ENCODE results near the gene HSPA12B.

HSPA12B gene

DNA sequence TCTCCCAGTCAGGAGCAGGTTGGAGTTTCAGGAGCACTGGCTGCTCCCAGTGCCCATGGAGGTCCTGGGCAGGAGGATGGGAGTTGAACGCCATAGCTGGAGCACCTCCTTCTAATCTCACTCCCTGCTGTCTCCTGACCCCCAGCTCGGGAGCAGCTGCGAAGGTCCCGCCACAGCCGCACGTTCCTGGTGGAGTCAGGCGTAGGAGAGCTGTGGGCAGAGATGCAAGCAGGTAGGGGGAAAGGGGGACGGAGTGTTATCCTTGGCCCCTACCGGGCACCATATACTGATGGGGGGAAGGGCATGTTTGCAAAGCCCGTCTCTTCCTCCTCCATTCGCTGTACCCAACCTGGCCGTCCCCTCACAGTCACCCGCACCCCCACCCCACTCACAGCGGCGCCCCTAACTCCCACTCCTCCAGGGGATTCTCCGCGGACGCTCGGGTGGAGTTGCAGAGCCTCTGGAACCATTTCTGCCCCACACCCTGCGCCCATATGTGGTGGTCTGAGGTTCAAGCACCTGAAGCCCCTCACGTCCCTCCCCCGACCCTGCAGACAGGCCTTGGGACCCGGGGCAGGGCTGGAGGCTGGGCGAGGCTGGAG, 16.7 kb downstream of the HSPA12B start:
- Histone ChIP-seq H3K4me3 (ENCODE audit: low read depth, low read length) (no peak overlapping the region), H3K27ac (ENCODE audit: extremely low read depth, low read depth, low read length) (no peak overlapping the region), H3K4me1 (ENCODE audit: control insufficient read depth, insufficient read depth, low read length) (peaks cover 4% of the 10 kb centered on the region; the same call in 1 of the 2 replicates), H3K36me3 (ENCODE audit: control insufficient read depth in 2 of 2, insufficient read depth in 1 of 2, low read length in 2 of 2) (peaks cover 0 to 16% of the 10 kb centered on the region in 2 experiments; a peak in 1 of 3 replicates), H3K9me3 (ENCODE audit: control insufficient read depth, insufficient read depth, low read depth, low read length) (no peaks in the 10 kb centered on the region)
- ChIA-PET POLR2A (no interaction called here), CTCF (interaction anchor here (0.5 to 9.8 kb wide), 16 partner anchors 8 to 356 kb away, joined by 3 to 133 read pairs (median 7); partner anchors contain the start of gene ADISSP)
- TF ChIP-seq GLIS1 (tag by site-specific recombination; IDR thresholded peaks at IDR 0.05) (no peak), ZNF843 (tag by site-specific recombination; IDR thresholded peaks at IDR 0.05) (no peak), ZNF266 (tag by site-specific recombination; IDR thresholded peaks at IDR 0.05; ENCODE audit: low read depth) (no peak), GFI1B (tag by site-specific recombination; IDR thresholded peaks at IDR 0.05) (no peak), ZNF341 (tag by site-specific recombination; IDR thresholded peaks at IDR 0.05; ENCODE audit: low read depth) (no peak), ZNF571 (tag by site-specific recombination; IDR thresholded peaks at IDR 0.05) (no peak), ZNF792 (tag by site-specific recombination; IDR thresholded peaks at IDR 0.05) (no peak)
- TF ChIP-seq, protein P1, sequence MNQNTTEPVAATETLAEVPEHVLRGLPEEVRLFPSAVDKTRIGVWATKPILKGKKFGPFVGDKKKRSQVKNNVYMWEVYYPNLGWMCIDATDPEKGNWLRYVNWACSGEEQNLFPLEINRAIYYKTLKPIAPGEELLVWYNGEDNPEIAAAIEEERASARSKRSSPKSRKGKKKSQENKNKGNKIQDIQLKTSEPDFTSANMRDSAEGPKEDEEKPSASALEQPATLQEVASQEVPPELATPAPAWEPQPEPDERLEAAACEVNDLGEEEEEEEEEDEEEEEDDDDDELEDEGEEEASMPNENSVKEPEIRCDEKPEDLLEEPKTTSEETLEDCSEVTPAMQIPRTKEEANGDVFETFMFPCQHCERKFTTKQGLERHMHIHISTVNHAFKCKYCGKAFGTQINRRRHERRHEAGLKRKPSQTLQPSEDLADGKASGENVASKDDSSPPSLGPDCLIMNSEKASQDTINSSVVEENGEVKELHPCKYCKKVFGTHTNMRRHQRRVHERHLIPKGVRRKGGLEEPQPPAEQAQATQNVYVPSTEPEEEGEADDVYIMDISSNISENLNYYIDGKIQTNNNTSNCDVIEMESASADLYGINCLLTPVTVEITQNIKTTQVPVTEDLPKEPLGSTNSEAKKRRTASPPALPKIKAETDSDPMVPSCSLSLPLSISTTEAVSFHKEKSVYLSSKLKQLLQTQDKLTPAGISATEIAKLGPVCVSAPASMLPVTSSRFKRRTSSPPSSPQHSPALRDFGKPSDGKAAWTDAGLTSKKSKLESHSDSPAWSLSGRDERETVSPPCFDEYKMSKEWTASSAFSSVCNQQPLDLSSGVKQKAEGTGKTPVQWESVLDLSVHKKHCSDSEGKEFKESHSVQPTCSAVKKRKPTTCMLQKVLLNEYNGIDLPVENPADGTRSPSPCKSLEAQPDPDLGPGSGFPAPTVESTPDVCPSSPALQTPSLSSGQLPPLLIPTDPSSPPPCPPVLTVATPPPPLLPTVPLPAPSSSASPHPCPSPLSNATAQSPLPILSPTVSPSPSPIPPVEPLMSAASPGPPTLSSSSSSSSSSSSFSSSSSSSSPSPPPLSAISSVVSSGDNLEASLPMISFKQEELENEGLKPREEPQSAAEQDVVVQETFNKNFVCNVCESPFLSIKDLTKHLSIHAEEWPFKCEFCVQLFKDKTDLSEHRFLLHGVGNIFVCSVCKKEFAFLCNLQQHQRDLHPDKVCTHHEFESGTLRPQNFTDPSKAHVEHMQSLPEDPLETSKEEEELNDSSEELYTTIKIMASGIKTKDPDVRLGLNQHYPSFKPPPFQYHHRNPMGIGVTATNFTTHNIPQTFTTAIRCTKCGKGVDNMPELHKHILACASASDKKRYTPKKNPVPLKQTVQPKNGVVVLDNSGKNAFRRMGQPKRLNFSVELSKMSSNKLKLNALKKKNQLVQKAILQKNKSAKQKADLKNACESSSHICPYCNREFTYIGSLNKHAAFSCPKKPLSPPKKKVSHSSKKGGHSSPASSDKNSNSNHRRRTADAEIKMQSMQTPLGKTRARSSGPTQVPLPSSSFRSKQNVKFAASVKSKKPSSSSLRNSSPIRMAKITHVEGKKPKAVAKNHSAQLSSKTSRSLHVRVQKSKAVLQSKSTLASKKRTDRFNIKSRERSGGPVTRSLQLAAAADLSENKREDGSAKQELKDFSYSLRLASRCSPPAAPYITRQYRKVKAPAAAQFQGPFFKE (tag by site-specific recombination; IDR thresholded peaks at IDR 0.05; ENCODE audit: borderline replicate concordance), result no peak

DNA sequence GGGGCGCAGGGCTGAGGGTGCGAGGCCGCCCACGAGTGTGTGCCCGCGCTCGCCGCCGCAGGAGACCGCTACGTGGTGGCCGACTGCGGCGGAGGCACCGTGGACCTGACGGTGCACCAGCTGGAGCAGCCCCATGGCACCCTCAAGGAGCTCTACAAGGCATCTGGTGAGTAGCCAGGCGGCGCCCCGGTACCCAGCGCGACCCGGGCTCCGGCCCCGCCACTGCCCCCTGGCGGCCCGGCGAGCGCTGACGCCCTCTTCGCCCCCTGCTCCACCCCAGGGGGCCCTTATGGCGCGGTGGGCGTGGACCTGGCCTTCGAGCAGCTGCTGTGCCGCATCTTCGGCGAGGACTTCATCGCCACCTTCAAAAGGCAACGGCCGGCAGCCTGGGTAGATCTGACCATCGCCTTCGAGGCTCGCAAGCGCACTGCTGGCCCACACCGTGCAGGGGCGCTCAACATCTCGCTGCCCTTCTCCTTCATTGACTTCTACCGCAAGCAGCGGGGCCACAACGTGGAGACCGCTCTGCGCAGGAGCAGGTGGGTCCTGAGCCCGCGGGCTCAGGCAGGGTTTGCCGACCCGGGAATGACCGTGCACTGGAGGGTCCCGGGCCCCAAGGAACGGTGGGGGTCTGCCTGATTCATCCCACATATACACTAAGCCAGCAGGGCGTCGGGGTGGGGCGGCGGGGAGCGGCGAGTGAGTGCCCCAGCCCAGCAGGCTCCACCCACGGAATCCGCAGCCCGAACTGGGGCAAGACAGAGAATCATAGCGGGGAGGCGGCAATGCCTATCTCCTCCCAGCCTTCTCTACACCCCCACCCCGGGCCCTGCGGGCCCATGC, 17.4 kb downstream of the HSPA12B start:
- no peak overlapping the region for H3K4me3 ChIP-seq (ENCODE audit: low read depth, low read length)
- H3K9me3 ChIP-seq (ENCODE audit: control insufficient read depth, insufficient read depth, low read depth, low read length), result no peaks in the 10 kb centered on the region
- TF ChIP-seq SCRT1 (tag by site-specific recombination; IDR thresholded peaks at IDR 0.05; ENCODE audit: borderline replicate concordance) (no peak), ZNF174 (tag by site-specific recombination; IDR thresholded peaks at IDR 0.05) (no peak), ZNF555 (tag by site-specific recombination; conservative IDR thresholded peaks at IDR 0.05) (no peak), RBAK (tag by site-specific recombination; IDR thresholded peaks at IDR 0.05) (no peak)
- ChIA-PET POLR2A (no interaction called here), CTCF (interaction anchor here (0.5 to 9.8 kb wide), 20 partner anchors 9 to 395 kb away, joined by 3 to 133 read pairs (median 6); partner anchors contain the start of genes ADISSP and AP5S1)
- H3K4me1 ChIP-seq (ENCODE audit: control insufficient read depth, insufficient read depth, low read length), result peaks cover 4% of the 10 kb centered on the region; the same call in 1 of the 2 replicates
- H3K36me3 ChIP-seq (ENCODE audit: control insufficient read depth in 2 of 2, insufficient read depth in 1 of 2, low read length in 2 of 2), result peaks cover 0 to 23% of the 10 kb centered on the region in 2 experiments; a peak in 1 of 3 replicates
- H3K27ac ChIP-seq (ENCODE audit: extremely low read depth, low read depth, low read length), result no peak overlapping the region

DNA sequence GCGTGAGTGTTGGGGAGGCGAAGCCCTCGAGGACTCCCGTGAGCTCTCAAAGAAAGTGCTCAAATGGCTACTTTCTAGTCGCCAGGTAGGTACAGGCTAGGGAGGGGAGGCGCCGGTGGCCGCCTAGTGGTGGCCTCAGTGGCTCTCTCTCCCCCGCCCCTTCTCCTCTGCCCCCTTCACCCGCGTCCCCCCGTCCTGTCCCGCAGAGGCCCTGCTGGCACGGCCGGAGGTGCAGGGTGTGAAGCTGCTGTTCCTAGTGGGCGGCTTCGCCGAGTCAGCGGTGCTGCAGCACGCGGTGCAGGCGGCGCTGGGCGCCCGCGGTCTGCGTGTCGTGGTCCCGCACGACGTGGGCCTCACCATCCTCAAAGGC, 18.8 kb downstream of the HSPA12B start:
- Histone ChIP-seq H3K27ac (ENCODE audit: extremely low read depth, low read depth, low read length) (no peak overlapping the region), H3K36me3 (ENCODE audit: control insufficient read depth in 2 of 2, insufficient read depth in 1 of 2, low read length in 2 of 2) (peaks cover 0 to 37% of the 10 kb centered on the region in 2 experiments; a peak in 1 of 3 replicates), H3K4me1 (ENCODE audit: control insufficient read depth, insufficient read depth, low read length) (peaks cover 4% of the 10 kb centered on the region; the same call in 1 of the 2 replicates), H3K4me3 (ENCODE audit: low read depth, low read length) (peak overlapping the region; percentile 30), H3K9me3 (ENCODE audit: control insufficient read depth, insufficient read depth, low read depth, low read length) (no peaks in the 10 kb centered on the region)
- ChIA-PET CTCF (interaction anchor here (0.6 to 9.8 kb wide), 15 partner anchors 11 to 238 kb away, joined by 3 to 133 read pairs (median 5); partner anchors contain the start of gene ADISSP), POLR2A (interaction anchor here (0.5 to 3.2 kb wide), 5 partner anchors 14 to 128 kb away, joined by 3 to 17 read pairs (median 4); partner anchors contain the start of genes ADISSP, AP5S1 and CDC25B)
- TF ChIP-seq ZNF626 (tag by site-specific recombination; IDR thresholded peaks at IDR 0.05), result no peak
- no peak for TF ChIP-seq ZNF510 (tag by site-specific recombination; IDR thresholded peaks at IDR 0.05; ENCODE audit: insufficient replicate concordance)
- TF ChIP-seq ZNF501 (tag by site-specific recombination; IDR thresholded peaks at IDR 0.05), result no peak
- TF ChIP-seq HOXD13 (CRISPR knock-in tag; IDR thresholded peaks at IDR 0.05; ENCODE audit: borderline replicate concordance), result no peak
- TF ChIP-seq PRDM1 (tag by site-specific recombination; IDR thresholded peaks at IDR 0.05), result no peak
- no peak for TF ChIP-seq ZNF10 (tag by site-specific recombination; IDR thresholded peaks at IDR 0.05)
- no peak for TF ChIP-seq ZNF16 (tag by site-specific recombination; IDR thresholded peaks at IDR 0.05; ENCODE audit: low read depth)
- no peak for TF ChIP-seq ZNF623 (tag by site-specific recombination; IDR thresholded peaks at IDR 0.05)
- no peak for TF ChIP-seq KLF7 (tag by site-specific recombination; IDR thresholded peaks at IDR 0.05; ENCODE audit: borderline replicate concordance)
- TF ChIP-seq ZNF404 (tag by site-specific recombination; IDR thresholded peaks at IDR 0.05), result no peak
- TF ChIP-seq RBAK (tag by site-specific recombination; IDR thresholded peaks at IDR 0.05), result no peak
- TF ChIP-seq ZNF211 (tag by site-specific recombination; IDR thresholded peaks at IDR 0.05; ENCODE audit: low read depth), result no peak
- TF ChIP-seq, protein P2, sequence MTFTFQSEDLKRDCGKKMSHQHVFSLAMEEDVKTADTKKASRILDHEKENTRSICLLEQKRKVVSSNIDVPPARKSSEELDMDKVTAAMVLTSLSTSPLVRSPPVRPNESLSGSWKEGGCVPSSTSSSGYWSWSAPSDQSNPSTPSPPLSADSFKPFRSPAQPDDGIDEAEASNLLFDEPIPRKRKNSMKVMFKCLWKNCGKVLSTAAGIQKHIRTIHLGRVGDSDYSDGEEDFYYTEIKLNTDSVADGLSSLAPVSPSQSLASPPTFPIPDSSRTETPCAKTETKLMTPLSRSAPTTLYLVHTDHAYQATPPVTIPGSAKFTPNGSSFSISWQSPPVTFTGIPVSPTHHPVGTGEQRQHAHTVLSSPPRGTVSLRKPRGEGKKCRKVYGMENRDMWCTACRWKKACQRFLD (tag by site-specific recombination; IDR thresholded peaks at IDR 0.05), result no peak
